NCI-H2196 (cell line): ENCODE results near the gene CFAP299.

ENCODE experiments used
- DNase-seq: peaks from one replicate; lab custom pipeline; 2025; ENCODE audit not compliant: unreplicated experiment; lab: John Stamatoyannopoulos, UW

CFAP299 gene

GRCh38 chr4:80495865-80496264, 160.3 kb downstream of the CFAP299 start:
- DNase-seq, result no peak

- DNase-seq, result no peak
Observed at GRCh38 chr4:80498725-80499124, 163.2 kb downstream of the CFAP299 start.

- no peak for DNase-seq
Observed at GRCh38 chr4:80500613-80501012, 165.1 kb downstream of the CFAP299 start.

- no peak for DNase-seq
Observed at GRCh38 chr4:80507077-80507476, 171.5 kb downstream of the CFAP299 start.

- no peak for DNase-seq
Observed at GRCh38 chr4:80507507-80507906, 172.0 kb downstream of the CFAP299 start.

GRCh38 chr4:80515496-80515895, 180.0 kb downstream of the CFAP299 start:
- DNase-seq, result no peak

DNA sequence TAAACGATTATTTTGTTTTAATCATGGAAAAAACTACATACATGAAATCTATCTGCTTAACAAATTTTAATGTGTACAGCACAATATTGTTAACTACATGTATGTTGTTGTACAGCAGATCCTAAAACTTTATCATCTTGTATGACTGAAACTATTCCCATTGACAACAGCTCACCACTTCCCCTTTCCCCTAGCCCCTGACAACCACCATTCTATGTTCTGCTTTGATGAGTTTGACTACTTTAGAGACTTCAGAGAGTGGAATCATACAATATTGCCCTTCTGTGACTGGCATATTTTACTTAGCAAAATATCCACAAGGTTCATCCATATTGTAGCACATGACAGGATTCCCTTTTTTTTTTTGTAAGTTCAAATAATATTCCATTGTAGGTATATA, 185.9 kb downstream of the CFAP299 start:
- DNase-seq, result no peak

DNA sequence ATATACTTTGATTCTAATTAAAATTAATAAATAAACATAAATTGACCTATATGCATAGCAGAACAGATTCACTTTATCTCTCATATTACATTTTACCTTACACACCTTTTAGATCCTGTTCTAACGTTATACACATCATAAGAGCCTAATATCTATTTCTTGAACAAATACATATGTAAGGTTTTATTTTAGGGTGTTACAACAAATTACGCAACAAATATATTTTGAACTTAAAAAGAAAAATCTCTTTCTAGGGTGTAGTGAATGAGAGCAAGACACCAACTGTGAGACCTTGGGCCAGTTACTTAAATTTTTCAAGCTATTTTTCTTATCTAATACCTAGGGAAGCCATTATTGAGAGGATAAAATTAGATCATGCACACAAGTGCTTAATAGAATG, 191.2 kb downstream of the CFAP299 start:
- DNase-seq, result no peak

GRCh38 chr4:80529026-80529425, 193.5 kb downstream of the CFAP299 start:
- no peak for DNase-seq

DNA sequence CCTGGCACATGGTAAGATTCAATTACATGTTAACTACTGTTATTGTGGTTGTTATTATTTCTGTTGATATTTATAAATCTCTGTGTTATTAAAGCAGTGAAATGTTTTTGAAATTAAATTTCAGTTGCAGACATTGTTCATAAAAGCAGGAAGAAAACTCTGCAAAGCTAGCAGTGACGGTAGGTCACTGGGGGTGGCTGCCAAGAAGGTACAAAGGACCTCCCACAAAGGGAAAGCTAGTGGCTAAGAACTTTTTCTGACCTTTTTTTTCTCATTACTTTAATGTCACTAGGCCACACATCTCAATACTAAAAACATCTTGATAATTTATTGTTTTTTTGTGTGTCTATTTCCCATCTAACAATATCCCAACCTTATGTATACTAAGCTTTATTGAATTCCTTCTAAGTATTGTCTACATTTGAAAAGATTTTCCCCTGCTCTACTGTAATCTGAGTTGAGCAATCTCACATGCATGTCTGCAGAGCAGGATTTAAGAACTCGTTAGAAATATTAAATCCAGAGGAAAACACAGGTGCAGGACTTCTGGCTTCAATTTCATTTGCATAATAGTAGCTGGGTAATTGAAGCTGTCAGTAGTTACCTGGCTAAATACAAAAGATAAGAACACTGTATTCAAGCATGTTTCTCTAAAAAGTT, 197.3 kb downstream of the CFAP299 start:
- no peak for DNase-seq

DNA sequence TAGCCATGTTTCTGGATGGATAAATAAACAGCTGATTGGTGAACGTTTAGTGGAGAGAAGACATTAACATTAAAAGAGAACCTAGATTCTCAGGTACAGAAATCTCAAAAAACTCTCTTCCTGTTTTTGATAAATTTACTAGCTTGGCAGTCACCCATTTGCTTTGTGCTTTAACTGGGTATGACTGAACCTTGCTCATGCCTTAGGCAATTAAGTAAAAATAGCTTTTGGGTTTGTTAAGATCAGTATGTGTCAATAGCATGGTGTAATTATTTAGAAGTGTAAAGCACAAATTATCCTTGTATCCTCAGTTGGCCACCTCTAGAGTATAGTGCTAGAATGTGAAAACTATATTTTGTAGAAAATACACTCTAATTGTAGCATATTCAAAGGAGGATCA, 200.0 kb downstream of the CFAP299 start:
- no peak for DNase-seq

DNA sequence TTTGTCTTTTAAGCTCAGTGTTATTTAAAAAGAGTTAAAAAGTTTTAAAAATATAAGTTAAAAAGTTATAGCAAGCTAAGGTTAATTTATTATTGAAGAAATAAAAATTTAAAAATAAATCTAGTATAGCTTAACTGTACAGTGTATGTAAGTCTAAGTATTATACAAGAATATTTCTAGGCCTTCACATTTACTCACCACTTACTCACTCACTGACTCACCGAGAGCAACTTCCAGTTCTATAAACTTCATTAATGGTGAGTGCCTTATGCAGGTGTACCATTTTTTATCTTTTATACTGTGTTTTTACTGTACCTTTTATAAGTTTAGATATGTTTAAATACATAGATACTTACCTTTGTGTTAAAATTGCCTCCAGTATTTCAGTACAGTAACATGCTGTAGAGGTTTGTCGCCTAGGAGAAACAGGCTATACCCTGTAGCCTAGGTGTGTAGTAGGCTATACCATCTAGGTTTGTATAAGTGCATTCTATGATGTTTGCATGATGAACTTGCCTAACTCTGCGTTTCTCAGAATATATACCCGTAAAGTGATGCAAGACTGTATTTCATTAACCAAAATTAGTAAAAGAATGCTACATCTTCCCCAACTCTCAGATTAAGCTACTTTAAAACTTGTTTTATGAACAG, 202.9 kb downstream of the CFAP299 start:
- DNase-seq, result no peak

- DNase-seq, result no peak
Observed at GRCh38 chr4:80539190-80539589, 203.7 kb downstream of the CFAP299 start.

DNA sequence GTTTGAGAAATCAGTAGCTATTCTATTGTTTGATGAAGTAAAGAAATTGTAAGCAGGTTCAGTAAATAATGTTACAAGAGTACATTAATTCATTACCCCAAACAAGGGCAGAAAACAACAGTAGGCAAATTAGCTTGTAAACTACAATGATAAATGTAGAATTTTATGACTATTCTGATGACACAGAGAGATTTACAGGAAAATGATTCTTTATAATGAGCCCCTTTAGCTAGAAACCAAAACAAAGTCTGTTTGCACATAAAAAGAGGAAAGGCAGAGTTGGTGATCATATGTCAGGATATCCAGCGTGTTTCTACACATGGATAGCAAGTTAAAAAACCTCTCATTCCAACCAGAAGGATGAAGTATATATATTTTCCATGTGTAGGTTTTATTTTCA, 204.8 kb downstream of the CFAP299 start:
- no peak for DNase-seq

DNA sequence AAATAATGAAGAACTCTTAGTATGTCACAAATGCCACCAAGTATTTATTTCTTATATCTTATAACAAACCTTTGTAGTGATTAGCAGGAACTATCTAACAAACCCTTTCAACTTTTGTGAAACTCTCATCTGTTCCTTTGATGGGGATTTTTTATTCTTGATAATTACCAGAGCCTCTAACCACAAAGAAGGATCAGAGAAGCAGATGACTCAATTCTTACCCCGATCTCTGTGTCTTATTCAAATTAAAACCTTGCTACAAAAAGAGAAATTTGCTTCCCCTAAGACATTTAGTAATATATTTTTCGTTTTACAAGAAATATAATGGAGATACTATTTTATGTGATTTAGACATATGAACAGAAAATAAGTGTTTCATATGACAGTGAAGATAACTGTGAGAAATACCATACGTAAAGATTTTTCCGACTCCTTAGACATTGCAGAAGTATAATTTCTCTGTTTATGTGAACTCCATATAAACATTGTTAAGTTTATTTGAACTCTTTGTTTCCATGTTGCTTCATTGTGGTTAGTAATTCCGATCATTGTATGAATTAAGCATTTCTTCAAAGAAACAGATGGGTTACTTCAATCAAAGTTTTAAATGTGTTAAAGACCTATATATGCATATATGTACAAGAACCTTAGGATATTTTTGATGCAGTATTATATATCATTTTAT, 205.4 kb downstream of the CFAP299 start:
- DNase-seq, result no peak

DNA sequence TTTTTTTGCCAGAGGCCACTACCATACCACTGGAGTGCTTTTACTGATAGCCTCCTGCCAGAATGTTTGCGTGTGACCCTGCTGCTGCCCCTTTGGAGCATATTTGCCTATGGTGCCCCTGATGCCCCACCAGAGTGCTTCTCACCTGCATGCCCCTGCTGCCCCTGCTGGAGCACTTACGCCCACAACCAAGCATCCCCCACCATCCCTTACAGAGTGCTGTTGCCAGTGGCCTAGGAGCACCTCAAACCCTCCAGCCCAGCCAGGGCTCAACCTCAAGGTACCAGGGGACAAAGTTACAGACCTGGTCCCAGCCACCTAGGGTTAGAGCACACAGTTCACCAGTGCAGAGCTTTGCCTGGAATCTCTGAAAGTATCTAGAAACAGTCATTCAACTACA, 207.2 kb downstream of the CFAP299 start:
- no peak for DNase-seq

DNA sequence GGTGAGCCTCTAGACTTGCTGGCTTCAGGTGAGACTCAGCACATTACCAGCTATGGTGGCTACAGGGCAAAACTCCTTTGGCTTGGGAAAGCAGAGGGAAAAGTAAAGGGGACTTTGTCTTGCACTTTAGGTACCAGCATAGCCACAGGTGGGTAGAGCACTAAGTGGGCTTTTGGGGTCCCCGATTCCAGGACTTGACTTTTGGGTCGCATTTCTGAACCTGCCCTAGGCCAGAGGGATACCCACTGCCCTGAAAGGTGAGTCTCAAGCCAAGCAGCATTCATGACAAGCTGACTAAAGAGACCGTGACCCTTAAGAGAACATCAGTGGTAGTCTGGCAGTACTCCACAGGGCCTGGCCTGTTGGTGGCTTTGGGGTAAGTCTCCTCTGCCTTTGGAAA, 224.8 kb downstream of the CFAP299 start:
- no peak for DNase-seq

GRCh38 chr4:80566203-80566872, 230.8 kb downstream of the CFAP299 start:
- no peak for DNase-seq

GRCh38 chr4:80568891-80569290, 233.4 kb downstream of the CFAP299 start:
- no peak for DNase-seq

DNA sequence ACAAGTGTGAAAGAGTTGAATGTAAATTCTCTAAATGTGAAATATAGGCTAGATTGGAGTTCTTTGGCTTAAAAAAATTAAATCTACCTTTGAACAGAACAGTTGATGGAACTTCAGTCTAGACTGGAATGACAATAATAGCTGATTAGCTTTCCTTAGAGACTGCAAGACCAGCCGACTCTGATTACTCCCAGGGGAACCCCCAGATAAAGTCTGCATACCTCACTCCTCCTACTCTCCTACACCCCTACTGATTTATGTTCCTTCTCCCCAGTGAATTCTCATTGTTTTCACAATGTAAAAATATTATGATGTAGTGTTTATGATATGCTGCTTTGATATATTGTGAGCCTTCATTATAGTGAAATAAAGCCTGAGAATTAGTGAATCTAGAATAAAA, 241.3 kb downstream of the CFAP299 start:
- no peak for DNase-seq

GRCh38 chr4:80578001-80578400, 242.5 kb downstream of the CFAP299 start:
- DNase-seq, result no peak

DNA sequence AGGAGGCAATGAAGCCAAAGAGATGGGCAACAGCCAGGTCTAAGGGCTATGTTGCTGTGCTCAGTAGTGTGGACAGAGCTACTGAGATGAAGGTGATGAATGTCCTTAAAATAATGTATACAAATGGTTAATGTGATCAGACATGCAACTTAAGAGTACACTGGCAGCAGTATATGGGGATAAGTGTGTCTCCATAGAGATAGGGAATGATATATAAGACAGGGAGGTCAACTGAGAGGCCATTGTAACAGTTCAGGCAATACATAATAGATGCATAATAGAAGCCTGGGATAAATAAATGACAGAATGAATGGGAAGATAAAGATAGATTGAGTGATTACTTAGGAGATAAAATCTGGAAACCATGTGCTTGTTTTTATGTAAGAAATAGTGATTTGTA, 250.0 kb downstream of the CFAP299 start:
- no peak for DNase-seq
